GM19351 (cell line): ENCODE data around the gene TUFT1.
"Not testable (repeated sequence)": the region's sequence is repeated elsewhere in the genome, so short reads cannot be mapped to it uniquely, and the experiment has no call there.

Source experiments
- ATAC-seq: cut with Tn5 transposase; IDR thresholded peaks from one replicate; pipeline ENCODE4 v1.9.1; 2021; ENCODE audit warnings: mild to moderate bottlenecking, moderate library complexity; ENCODE audit not compliant: unreplicated experiment

TUFT1 gene

GRCh38 chr1:151613282-151613780, 73.2 kb downstream of the TUFT1 start:
- no peak for ATAC-seq

- ATAC-seq = no peak
These were observed 75.8 kb downstream of the TUFT1 start for GRCh38 chr1:151615711-151616504.

- no peak for ATAC-seq
These were observed 76.4 kb downstream of the TUFT1 start for GRCh38 chr1:151616505-151616849.

GRCh38 chr1:151618003-151618402, 77.9 kb downstream of the TUFT1 start:
- ATAC-seq = no peak

GRCh38 chr1:151618470-151618869, 78.4 kb downstream of the TUFT1 start:
- ATAC-seq = no peak

- not testable (repeated sequence) for ATAC-seq
These were observed 78.9 kb downstream of the TUFT1 start for GRCh38 chr1:151618996-151619395.

- ATAC-seq = no peak
These were observed 79.5 kb downstream of the TUFT1 start for GRCh38 chr1:151619489-151620093.

GRCh38 chr1:151620286-151620685, 80.2 kb downstream of the TUFT1 start:
- ATAC-seq = no peak

GRCh38 chr1:151621351-151621750, 81.2 kb downstream of the TUFT1 start:
- ATAC-seq = no peak

- no peak for ATAC-seq
These were observed 84.7 kb downstream of the TUFT1 start for GRCh38 chr1:151624783-151625182.

GRCh38 chr1:151626740-151627334, 86.7 kb downstream of the TUFT1 start:
- ATAC-seq = no peak

GRCh38 chr1:151629278-151629677, 89.2 kb downstream of the TUFT1 start:
- ATAC-seq = no peak
